Stomach (tissue), 4 donors: ENCODE data around the gene MYBBP1A.

Experiments used
- CTCF ChIP-seq, 7 experiments: fragments of 450-650 bp in 4 of 7; fragments of 200-600 bp in 3 of 7; sonication (generic) in 3 of 7; IDR thresholded peaks; one replicate each; pipeline ENCODE4 v1.5.1; 2016 to 2019; ENCODE audit warnings: antibody characterized with exemption in 7 of 7, control low read depth in 2 of 7, mild to moderate bottlenecking in 1 of 7
- EP300 ChIP-seq: sonication (generic); formaldehyde crosslinking; IDR thresholded peaks from one replicate; pipeline ENCODE4 v1.6.1; 2017; ENCODE audit warnings: antibody characterized with exemption
- POLR2A ChIP-seq, 4 donors: fragments of 450-650 bp; IDR thresholded peaks; one replicate each; pipeline ENCODE4 v1.6.1; 2016; ENCODE audit warnings: antibody characterized with exemption in 4 of 4, control low read depth in 2 of 4, mild to moderate bottlenecking in 1 of 4, moderate library complexity in 1 of 4
- POLR2AphosphoS5 ChIP-seq, 3 donors: sonication (generic); formaldehyde crosslinking; IDR thresholded peaks; one replicate each; pipeline ENCODE4 v1.6.1; 2016; ENCODE audit warnings: antibody characterized with exemption in 3 of 3

GRCh38 chr17:4602041-4602440, 46.9 kb upstream of the MYBBP1A start:
- TF ChIP-seq CTCF (IDR thresholded peaks at IDR 0.05) (no peak), POLR2AphosphoS5 (IDR thresholded peaks at IDR 0.05) (no peak), POLR2A (IDR thresholded peaks at IDR 0.05) (no peak), EP300 (no peak)
